NOMO-1 (cell line): Measurements from ENCODE around the gene MYOZ3.

Experiments
- DNase-seq, 2 experiments: peaks; one replicate each; lab custom pipeline; 2025; ENCODE audit not compliant: unreplicated experiment in 2 of 2; lab: John Stamatoyannopoulos, UW

Gene MYOZ3

DNA sequence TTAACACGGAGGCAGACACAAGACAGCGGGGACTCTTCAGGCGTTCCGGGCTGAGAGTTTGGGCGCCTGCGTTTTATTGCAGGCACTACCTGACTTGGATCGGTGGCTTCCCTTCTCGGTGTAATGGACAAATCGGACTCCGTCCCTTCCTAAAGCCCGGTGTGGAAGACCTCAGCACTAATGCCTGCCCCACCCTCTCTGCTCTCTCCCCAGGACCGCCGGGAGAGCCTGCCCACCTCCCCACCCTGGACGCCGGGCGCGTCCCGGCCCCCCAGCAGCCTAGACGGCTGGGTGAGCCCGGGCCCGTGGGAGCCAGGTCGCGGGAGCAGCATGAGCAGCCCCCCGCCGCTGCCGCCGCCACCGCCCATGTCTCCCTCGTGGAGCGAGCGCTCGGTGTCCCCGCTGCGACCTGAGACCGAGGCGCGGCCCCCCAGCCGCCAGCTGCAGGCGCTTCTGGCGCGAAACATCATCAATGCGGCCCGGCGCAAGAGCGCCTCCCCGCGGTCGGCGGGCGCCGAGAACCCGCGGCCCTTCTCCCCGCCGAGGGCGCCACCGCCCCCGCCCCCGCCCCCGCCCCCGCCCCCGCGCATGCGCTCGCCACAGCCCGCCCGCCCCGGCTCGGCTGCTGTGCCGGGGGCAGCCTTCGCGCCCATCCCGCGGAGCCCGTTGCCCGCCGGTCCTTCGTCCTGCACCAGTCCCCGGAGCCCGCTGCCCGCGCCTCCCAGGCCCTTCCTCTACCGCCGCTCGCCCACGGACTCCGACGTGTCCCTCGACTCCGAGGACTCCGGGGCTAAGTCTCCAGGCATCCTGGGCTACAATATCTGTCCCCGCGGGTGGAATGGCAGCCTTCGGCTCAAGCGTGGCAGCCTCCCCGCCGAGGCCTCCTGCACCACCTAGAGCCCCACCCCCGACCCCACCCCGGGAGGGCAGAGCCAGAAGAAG is 4.6 kb upstream of the MYOZ3 start:
- peak; percentile 57 to 88 for DNase-seq

DNA sequence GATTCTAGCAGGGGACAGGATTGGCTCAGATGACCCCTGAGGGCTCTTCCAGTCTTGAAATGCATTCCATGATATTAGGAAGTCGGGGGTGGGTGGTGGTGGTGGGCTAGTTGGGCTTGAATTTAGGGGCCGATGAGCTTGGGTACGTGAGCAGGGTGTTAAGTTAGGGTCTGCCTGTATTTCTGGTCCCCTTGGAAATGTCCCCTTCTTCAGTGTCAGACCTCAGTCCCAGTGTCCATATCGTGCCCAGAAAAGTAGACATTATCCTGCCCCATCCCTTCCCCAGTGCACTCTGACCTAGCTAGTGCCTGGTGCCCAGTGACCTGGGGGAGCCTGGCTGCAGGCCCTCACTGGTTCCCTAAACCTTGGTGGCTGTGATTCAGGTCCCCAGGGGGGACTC is 2.9 kb upstream of the MYOZ3 start:
- DNase-seq, result no peak

DNA sequence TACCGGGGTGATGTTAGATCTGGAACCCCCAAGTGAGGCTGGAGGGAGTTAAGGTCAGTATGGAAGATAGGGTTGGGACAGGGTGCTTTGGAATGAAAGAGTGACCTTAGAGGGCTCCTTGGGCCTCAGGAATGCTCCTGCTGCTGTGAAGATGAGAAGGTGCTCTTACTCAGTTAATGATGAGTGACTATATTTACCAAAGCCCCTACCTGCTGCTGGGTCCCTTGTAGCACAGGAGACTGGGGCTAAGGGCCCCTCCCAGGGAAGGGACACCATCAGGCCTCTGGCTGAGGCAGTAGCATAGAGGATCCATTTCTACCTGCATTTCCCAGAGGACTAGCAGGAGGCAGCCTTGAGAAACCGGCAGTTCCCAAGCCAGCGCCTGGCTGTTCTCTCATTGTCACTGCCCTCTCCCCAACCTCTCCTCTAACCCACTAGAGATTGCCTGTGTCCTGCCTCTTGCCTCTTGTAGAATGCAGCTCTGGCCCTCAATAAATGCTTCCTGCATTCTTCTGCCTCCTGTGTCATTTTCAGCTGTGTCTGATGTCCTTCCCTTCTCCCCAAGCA is 2.3 kb upstream of the MYOZ3 start:
- no peak for DNase-seq

DNA sequence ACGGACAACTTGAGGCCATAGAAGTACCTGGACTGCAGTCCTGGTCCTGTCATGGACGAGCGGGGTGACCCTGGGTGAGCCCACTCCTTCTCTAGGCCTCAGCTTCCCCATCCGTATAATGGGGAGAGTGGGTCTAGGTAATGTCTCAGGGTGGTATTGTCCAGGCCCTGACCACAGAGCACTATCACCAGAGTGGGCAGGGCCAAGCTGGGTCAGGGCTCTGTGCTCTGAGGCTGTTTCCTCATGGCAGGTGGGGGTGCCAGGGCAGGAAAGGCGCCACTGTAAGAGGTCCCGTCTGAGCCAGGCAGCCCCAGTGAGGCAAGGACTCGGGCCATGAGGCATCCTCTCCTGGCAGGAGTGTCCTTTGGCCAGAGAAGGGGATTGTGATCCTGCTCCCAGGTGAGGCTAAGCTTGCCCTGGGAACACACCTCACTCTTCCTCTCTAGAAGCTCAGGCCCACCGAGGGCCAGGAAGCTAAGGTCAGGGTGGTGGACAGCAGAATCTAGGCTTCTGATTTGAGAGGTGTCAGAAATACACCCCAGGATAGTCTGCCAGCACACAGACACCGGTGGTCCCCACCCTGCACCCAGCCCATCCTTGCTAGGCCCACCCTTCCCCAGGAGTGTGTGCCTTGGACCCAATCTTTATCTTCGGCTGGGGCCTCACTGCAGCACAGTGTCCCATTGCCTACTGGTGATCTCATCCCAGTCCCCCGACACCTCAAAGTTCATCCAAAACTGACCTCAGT is 1.5 kb upstream of the MYOZ3 start:
- DNase-seq, result no peak

DNA sequence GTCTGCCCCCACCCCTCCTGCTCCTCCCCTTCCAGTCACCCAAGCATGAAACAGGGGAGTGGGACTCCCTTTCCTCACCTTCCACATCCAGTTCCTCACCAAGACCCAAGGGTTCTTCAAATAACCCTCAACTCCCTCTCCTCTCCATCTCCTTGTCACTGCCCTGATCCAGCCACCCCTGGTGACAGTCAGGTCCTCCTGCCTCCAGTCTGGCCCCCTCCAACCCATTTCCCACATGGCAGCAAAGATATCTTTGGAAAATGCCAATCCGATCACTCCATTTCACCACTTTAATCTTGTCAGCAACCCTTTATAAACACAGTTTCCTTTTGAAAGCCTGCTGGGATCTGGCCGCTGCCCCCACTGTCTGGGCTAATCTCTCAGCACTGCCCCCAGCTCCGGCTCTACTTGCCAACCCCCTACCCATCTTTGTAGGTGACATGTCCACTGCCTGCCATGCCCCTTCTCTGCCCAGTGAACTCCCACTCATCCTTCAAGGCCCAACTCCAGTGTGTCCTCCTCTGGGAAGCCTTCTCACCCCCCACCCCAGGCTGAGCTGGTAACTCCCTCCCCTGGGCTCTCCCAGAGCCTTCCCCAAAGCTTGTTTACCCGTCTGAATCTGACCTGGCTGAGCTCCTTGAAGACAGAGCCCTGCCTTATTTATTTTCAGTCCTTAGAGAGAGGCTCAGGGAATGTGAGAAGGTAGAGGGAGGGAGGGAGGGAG is 781 bp upstream of the MYOZ3 start:
- no peak for DNase-seq

DNA sequence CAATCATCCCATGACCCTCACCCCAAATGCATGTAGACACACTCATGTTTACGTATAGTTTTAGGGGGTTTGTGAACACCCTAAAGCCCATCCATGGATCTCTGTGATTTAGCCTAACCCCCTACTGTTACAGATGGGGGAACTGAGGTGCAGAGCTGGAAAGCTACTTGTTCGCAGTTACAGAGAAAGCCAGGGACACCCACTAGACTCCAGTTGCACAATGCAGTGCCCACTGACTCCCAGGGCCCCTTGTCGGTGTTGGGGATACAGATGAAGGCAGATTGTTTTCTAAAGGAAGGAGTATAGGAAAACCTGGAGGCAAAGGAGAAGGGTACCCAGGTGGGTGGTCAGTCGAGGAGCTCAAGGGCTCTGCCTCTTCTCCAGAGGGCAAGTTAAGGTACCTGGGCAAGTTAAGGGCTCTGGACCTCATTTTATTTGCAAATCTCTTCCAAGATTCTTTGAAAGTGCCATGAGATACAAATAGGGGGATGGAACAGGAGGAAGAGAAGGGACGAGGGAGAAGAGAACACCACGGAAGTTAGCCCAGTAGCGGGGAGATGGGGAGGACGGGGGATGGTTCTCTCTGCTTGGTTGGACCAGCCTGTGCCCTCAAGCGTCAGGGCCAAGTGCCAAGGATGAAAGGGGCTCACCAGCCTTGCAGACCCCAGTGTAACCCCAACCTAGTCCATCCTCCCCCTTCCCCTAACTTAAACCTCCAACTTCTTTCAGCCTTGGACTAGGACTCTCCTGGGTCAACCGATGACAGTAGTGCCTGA is 958 bp downstream of the MYOZ3 start:
- DNase-seq, result no peak

DNA sequence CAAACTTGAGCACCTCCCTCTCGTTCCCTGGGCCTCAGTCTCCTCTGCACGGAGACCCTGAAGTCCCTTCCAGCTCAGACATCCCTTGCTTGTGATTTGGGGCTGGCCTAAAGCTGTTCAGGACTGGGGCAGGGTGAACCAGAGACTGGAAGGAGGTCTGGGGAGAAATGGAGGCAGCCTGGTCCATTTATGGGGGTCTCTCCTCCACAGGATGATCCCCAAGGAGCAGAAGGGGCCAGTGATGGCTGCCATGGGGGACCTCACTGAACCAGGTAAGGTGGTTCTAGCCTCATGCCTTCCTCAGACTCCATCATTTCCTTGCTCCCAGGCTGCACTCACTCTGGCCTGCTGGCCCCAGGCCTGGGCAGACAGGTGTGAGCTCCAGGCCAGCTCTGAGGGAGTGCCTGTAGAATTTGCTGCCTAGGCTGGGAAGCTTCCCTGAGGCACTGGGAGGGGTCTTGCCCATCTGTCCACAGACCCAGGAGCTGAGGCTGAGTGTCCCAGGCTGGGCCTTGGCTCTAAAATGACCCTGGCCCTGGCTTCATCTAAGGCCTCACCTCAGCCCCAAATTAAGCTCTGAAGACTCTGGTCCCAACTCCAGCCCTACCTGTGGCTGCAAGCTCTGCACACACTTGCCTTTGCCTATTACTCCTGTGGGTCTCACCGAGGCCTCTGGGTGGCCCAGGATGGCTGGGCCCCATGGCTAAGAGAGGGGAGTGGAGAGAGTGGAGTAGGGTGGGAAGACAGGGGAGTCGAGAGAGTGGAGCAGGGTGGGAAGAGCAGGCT is 1.9 kb downstream of the MYOZ3 start:
- no peak for DNase-seq

DNA sequence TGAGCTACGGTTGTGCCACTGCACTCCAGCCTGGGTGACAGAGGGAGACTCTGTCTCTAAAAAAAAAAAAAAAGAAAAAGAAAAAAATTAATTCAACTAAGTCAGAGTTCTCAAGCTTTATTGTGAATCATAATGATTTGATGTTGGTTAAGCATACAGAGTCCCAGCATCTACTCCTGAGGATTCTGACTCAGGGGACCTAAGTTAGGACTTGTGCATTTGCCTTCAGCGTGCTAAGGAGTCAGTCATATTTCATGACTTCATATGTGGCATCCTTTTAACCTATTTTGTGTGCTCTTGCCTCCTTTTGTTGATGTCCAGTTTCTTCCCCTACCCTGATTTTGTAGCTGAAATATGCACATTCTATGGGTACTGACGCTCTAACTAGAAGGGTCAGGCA is 2.9 kb downstream of the MYOZ3 start:
- DNase-seq, result no peak

DNA sequence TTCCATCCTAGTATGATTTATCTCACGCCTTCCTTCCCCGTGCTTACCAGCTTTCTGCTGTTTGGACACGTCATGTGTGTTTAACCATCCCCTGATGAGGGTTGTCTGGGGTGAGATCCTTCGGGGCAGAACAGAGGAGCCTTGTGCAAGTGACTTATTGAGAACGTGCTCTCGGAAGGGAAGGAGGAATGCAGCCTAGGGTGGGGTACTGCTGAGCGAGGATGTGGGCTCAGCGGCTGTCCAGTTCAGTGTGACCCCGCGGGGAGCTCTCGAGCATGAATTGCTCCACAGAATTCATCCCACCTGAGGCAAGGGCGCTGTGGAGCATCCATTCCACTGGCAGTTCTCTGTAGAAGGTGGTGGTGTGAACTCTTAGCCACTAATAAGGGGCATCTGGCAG is 4.0 kb downstream of the MYOZ3 start:
- no peak for DNase-seq

DNA sequence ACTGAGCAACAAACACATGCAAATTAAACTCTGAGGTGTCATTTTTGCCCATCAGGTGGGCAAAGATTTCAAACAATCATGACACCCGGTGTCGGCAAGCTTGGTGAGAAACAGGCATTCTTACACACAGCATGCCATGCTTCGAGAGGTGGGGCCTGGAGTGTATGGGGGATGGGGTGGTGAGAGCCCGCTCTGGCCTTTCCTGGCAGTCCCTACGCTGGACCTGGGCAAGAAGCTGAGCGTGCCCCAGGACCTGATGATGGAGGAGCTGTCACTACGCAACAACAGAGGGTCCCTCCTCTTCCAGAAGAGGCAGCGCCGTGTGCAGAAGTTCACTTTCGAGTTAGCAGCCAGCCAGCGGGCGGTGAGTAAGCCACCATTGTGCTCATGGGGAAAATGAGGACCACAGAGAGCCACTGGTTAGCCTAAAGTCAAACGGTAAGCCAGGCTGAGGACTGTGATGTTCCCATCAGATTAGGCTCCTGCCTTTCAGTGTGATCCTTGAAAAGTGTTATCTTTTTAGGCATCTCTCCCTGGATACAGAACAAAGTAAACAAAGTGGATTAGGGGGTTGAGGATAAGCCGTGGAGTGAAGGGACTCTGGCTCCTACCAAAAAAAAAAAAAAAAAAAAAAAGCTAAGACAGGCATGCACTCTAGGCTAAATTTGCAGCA is 9.4 kb downstream of the MYOZ3 start:
- no peak for DNase-seq

DNA sequence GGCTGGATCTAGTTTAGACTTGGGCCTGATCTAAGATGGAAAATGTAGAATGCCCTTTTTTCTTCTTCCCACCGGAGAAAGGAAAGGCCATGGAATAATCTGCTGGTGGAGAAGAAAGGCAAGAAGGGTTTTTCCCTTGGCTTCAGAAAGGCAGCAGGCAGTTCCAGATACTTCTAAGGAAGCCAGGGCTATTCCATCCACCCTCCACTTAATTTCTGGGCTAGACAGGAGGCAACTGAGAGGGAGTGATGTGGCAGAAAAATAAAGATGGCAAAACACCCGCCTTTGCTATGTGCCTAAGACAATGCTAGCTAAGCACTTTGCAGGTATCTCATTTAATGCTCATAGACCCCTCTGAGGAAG is 9.9 kb downstream of the MYOZ3 start:
- DNase-seq, result no peak

DNA sequence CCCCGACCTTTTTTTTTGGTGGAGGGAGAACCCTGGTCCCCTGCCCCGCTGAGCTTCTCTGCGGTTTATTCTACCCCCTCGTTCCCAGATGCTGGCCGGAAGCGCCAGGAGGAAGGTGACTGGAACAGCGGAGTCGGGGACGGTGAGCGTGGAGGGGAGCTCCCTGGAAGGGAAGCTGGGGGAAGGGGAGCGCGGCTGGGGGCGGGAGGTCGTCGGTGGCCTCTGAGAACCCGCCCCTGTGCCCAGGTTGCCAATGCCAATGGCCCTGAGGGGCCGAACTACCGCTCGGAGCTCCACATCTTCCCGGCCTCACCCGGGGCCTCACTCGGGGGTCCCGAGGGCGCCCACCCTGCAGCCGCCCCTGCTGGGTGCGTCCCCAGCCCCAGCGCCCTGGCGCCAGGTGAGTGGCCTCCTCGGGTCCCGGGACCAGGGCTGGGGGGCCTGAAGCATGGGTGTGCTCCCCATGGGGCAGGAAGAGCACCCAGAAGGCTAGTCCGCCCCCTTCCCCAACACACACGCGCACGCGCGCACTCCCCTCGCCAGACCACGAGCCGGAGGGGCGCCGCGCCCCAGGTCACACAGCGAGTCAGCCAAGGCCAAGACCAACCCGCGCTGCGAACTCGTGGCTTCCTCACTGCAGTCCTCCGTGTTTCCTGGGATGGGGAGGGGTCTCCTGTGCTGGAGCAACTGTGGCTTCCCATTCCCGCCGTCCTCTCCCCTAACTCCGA is 10.6 kb downstream of the MYOZ3 start:
- peak in 1 of 2 experiments; percentile 13 for DNase-seq

DNA sequence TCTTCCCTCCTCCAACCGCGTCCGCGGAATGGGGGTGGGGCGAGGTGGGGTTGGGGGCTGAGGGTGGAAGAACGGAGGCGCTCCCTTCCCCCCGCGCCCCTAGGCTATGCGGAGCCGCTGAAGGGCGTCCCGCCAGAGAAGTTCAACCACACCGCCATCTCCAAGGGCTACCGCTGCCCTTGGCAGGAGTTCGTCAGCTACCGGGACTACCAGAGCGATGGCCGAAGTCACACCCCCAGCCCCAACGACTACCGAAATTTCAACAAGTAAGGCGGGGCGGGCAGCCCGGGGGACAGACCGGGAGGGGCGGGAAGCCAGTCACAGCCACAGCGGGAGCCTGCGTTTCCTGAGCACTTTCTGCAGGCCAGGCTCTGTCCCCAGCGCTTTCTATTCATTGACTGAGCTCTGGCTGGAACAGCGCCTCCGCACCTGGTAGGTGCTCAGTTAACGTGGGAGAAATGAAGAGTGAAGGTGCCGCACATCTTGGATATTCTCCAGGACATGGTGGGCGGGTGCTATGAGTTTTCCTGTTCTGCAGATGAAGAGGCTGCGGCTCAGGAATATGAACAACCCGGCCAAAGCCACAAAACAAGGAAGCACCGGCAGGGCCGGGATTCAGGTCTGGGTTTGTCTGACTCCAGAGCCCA is 11.3 kb downstream of the MYOZ3 start:
- DNase-seq, result peak; percentile 34 to 41

DNA sequence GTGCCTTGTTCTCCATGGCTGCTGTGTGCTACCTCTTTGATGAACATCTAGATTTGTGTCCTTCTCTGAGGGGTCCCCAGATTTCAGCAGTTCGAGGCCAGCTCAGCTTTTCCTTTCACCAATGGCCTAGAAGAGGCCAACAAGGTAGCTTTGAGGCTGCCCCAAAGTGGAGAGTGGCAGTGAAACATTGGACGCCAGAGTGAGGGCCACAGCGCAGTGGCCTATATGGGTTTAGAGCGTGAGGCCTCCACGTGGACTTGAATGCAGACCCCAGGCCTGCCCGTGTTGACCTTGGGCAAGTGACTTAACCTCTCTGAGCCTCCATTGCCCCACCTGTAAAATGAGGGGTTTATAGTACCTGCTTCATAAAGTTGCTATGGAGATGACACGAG is 11.8 kb downstream of the MYOZ3 start:
- DNase-seq, result no peak

DNA sequence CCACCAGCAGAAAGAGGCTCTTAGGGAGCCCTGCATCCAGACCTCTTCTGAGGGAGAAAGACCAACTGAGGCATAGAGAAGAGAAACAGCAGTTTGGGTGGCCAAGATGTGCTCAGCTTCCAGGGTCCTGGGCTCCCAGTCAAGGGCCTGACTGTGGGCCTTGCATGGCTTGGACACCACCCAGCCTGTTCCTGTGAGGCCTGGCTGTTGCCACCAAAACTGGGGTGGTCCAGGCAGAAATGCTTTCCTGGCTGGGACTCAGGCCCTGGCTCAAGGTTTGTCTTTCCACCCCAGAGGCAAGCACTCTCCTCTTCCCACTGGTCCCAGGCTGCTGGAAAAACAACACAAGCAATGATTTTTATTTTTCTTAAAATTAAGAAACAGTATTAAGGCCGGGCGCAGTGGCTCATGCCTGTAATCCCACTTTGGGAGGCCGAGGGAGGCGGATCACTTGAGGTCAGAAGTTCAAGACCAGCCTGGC is 13.3 kb downstream of the MYOZ3 start:
- DNase-seq, result no peak

DNA sequence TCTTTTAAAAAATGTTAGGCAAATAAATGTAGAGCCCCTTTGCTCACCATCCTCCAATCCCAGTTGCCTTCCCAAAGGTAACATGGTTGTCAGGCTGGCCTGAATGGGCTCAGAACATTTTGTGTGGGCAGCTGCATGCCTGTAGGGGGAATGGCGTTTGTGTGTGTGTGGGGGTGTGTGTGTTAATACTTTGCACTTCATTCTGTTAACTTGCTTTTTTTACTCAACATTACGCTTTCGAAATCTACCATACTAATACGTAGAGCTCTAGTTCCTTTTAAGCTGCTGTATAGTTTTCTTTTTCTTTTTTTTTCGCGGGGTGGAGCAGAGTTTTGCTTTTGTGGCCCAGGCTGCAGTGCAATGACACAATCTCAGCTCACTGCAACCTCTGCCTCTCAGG is 14.0 kb downstream of the MYOZ3 start:
- DNase-seq, result no peak

DNA sequence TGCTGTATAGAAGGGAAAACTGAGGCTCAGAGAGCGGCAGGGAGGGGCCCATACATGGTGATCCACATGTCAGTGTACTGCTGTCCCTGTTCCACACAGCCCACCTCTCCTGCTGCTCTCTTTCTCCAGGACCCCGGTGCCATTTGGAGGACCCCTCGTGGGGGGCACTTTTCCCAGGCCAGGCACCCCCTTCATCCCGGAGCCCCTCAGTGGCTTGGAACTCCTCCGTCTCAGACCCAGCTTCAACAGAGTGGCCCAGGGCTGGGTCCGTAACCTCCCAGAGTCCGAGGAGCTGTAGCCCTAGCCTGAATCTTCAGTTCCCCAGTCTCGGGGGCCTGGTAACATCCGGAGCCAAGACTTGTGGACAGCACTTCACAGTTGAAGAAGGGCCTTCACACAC is 15.5 kb downstream of the MYOZ3 start:
- DNase-seq, result no peak

DNA sequence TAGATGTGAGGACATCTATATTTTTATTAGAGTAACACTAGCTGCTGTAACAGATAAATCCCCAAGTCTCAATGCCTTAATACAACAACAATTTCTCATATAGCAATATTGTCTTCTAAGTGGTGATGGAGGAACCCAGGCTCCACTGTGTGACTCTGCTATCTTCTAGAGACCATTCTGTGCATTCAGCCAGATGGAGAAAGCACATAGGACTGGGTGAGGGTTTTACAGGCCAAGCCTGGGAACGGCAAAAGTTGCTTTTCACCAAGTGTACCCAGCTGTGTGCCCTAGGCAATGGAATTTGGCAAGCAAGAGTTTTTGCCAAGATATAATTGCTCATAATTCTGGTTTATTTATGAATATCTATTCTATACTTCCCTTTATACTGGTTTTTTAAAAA is 28.1 kb downstream of the MYOZ3 start:
- DNase-seq, result no peak
